ENCODE data around the gene MLLT3.
A peak's percentile ranks its signal among the peaks of the same experiment; 100 is the strongest.

The MLLT3 gene

GRCh38 chr9:20369391-20369790 is 252.9 kb downstream of the MLLT3 start:
- no peak for DNase-seq

- DNase-seq: no peak
These were observed 254.4 kb downstream of the MLLT3 start for GRCh38 chr9:20367855-20368254.

- DNase-seq: no peak
These were observed 257.3 kb downstream of the MLLT3 start for GRCh38 chr9:20364959-20365358.

DNA sequence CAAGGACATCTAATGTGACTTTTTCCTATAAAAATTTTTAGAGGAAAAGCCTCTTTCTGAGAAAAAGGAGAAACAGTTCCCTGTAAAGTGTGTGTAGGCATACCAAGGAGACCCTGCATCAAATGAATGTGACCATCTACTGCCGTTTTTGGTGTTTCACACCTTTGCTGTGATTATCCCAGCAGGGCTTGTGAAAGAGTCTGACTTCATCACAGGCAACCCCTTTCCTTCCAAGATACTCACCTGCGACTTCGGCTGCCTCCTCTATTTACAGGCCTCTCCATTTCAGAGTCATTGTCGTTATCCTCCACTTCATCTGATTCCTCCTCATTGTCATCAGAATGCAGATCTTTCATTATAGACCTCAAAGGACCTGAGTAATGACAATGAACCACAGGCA is 259.1 kb downstream of the MLLT3 start:
- no peak for DNase-seq

DNA sequence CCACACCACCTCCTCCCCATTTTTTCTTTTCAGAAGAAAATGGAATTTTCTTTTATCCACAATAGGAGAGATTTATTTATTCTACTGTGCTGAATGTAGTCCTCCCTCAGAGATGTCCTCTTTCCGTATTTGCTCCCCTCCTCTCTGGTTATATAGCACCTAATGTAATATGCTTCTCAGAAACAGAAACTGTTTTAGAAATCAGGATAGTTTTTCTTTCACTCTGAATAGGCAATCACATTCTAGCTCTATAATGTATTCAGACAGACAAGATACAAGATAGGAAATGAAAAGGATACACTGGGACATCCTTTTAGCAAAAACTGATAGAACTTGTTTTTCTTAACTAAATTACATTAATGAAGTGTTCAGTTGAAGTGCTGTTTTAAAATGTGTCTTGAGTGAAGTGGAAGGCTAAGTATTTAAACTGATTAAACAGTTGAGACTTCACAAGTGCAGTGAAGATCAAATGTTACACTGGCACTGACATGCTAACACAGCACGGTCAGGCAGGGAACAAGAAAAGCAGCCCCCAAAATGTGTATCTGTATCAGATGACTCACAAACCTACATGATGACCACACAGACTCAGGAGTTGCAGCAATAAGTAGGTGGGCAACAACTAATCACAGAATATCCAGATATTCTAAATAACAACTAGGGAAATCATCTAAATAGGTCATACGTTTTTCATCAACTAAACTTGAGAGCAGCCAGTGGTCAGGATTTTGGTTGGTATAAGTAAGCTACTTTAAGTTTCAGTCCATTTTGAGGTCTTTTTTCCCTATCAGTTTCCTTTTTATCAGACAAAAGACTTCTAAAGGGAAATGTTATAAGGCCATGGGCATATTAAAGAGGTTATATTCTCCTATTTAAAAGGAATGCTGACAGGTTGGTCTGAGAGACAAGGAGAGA is 260.4 kb downstream of the MLLT3 start:
- DNase-seq: no peak

- DNase-seq: no peak
These were observed 261.1 kb downstream of the MLLT3 start for GRCh38 chr9:20361229-20361628.

DNA sequence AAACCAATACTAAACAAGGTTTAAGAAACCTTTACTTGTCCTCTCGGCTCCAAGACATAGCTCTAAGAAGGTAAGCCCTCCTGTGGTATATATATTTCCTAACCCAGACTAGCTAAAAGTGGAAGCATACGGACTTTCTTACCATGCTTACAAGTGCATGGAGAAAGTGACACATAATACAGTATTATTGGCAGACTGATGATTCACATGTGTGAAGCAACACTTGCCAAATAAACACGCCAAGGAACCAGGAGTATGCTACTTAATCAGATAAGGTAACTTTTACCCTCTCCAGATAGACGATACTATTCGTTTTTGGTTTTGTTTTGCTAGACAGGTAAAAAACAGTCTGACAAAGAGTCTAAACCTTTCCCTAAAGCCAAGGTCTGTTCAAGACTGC is 264.1 kb downstream of the MLLT3 start:
- no peak for DNase-seq

DNA sequence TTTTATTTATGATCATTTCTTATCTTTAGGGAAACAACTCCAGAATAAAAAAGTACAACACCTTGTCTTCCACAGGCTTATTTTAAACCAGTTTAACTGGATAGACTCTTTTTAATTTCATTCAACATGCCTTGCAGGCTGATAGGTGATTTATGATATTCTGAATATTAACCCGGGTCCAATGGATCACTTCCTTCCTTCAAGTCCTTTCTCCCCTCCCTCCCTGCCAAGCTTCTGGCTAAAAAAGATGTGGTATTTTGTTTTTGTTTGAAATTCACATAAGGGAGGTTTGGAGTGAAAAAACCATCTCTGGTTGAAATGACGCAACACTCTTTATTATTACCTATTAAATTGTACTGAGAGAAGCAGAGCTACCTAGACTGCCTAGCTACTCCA is 265.3 kb downstream of the MLLT3 start:
- DNase-seq: no peak

- DNase-seq: peak; percentile 18
These were observed 265.8 kb downstream of the MLLT3 start for GRCh38 chr9:20356403-20357036.

DNA sequence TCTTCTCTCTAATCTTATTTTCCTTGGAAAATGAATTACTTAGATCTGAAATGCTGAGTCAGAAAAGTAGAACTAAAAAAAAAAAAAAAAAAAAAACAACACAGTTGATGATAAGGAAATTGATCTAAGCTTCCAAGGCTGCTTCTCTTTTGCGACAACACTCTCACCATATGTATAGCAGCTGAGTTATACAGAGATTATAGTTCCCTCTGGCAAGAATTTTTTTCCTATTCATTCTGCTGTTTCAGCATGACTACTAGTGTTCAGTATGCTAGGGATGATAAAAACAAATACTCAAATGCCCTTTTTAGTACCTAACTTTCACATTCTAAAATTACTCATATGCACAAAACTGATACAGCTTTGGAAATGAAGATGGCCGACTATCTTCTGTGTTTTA is 267.3 kb downstream of the MLLT3 start:
- no peak for DNase-seq

DNA sequence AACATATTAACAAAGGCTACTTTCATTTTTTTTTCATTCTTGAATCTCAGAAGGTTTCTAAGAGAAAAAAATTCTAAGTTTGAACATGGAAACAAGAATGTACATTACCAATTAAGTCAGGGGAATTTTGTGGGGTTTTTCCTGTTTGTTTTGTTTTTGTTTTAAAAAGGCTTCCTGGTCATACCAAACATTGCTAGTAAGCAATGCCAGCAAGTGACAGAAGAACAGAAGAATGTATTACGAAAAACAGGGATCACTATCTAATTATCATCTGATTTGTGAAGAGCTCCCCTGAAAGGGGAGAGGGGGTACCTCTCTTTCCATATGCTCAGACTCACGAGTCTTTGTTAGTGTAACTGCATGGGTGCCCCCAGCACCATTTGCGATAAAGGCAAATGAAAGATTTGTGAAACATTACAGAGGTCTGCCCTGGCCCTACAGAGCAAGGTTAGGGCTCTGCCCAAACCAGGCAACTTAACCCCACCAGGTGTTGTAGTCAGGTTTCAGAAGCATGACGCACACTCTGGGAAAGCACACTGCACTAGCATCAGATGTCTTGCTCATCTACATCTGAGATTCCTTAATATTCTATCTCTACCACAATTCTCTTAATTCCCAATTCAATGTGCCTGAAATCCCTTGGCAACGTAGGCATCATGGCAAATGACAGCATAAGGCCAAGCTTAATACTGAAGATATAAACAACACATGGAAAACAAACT is 268.2 kb downstream of the MLLT3 start:
- no peak for DNase-seq

DNA sequence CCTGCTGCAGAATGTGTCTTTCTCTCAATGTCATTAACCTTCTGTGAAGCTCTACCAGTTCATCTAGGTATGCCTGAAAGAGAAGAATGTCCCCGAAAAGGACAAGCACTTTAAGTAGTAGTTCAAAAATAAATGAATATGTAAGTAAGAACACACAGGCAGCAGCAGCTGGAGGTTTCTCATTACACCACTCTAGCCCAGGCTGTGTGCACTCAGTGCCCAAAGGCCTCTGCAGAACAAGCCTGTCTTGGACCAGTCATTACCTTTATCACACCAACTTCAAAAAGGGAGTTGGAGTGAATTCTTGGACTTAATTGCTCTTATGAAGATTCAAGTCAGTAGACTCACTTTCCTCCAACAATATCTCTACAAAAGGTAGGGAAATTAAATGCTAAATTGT is 268.8 kb downstream of the MLLT3 start:
- no peak for DNase-seq

DNA sequence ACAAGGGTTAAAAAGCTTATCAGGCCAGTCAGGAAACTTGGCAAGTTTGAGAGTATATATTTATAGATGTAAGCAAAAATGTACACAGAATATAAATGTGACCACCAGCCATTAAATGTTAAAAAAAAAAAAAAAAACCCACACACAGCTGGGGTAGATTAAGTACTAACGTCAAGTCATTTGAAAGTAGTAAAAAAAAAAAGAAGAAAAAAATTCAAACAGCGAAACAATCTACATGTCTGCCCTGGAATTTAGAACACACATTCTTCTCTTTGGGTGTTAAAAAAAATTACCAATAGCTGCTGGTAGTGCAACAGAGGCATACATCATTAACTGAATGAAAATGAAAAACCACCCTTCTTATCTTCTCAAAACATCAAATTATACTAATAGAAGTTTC is 269.7 kb downstream of the MLLT3 start:
- no peak for DNase-seq

DNA sequence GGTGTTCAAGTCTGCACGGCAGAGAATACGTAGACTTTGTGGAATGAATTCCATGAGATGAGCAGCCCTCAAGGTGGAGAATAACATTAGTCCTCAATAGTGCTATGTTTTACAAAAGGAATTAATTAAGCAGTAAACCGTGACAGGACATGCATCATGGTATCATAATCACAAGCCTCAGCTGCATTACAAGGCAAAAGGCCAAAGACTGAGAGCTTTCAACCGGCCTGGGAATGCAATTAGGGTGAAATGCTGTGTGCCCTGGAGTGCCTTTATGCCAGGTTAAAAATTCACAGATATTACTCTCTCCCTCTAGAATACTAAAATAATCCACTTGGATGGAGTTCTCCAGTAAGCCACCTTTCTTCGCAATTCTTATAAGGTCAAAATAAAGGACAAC is 270.6 kb downstream of the MLLT3 start:
- DNase-seq: no peak

DNA sequence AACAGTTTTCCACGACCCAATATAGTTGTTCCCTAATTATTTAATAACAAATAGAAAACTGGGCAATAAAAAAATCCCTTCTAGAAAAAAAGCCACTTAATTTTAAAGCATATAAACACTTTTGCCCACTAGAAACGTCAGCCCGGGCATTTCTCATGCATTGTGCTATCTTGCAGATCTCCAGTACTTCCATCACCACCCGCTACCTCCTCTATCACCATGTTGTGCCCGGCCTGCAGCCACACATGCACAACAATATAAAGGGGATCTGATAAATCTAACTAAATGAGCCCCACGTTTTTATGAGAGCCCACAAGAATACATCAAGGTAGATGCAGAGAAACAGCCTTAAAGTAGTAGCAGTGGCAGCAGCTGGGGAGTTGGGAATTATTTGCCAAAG is 272.7 kb downstream of the MLLT3 start:
- no peak for DNase-seq

- DNase-seq: no peak
These were observed 279.0 kb downstream of the MLLT3 start for GRCh38 chr9:20343325-20343724.

GRCh38 chr9:20340511-20340861 is 281.8 kb downstream of the MLLT3 start:
- no peak for DNase-seq

GRCh38 chr9:20335668-20336332 is 286.5 kb downstream of the MLLT3 start:
- DNase-seq: no peak

- no peak for DNase-seq
These were observed 288.3 kb downstream of the MLLT3 start for GRCh38 chr9:20333991-20334390.

DNA sequence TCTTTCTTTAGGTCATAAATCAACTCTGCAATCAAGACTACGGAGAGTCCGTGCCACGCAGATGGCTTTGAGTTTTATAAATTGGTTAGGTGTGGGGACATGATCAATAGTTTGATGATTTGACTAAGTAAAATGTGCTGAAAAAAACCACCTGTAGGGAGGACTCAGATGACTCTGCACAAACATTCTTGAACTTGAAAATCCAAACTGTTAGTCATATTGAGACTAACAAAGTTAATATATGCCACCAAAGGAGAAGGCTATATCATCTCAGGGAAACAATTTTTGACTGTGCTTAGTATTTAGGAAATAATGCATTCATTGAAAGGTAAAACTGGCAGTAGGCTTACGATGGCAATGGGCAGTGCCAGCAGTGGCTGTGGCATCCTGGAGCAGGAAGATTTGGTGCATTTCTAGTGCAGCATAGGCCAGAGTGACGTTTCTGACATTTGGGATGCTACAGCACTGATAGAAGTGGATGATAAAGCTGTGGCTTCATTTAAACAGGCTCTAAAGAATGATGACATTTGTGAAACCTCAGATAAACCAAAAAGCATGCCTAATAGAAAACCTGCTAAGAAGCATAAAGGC is 291.1 kb downstream of the MLLT3 start:
- no peak for DNase-seq

DNA sequence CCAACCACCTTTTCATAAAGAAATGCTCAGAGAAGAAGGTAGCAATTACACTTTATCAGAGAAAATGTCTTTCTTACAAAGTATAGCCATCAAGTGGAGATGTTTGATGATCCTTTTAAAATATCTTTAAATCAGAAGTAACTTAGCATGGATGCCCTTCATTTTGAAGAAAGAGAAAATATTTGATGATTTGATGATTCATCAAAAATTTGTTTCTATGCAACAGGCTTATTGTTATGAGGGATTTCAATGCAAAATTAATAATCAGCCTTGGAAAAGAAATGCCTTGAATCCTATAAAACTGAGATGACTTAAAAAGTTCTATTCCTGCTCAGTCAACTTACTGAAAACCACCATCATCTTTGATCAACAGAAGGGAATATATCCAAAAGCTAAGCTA is 291.6 kb downstream of the MLLT3 start:
- DNase-seq: no peak

DNA sequence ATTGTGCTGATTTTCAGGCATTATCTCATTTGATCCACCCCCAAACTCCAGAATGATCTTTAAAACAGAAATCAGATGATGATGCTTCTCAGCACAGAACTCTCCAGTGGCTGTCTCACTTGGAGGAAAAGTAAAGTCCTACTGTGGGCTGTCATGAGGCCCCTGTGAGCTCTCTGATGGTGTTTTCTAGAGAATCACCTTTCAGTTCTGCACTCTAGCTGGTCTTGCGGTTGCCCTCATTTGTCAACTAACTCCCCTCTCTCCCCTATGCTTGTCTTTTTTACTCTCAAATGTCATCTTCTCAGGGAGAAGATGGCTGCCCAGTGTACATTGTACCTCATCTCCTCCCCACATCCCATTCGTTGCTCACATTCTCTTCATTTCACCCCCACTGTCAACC is 295.8 kb downstream of the MLLT3 start:
- no peak for DNase-seq

- no peak for DNase-seq
These were observed 297.3 kb downstream of the MLLT3 start for GRCh38 chr9:20325008-20325407.

Data from stimulated activated naive CD4-positive, alpha-beta T cell treated with Interleukin-2 at 50 U/mL for 16 hours (primary cell).